HEK293 (cell line): ENCODE results near the gene NDUFA1.

Experiments used
- CTCF ChIA-PET: fragments of 350-600 bp; formaldehyde crosslinking; extraction: SDS; loops from one replicate; lab custom pipeline; 2021; ENCODE audit warnings: antibody characterized with exemption; lab: Yijun Ruan, JAX
- POLR2A ChIA-PET: fragments of 300-600 bp; formaldehyde crosslinking; extraction: SDS; loops from one replicate; lab custom pipeline; 2020; ENCODE audit warnings: antibody characterized with exemption, inconsistent platforms; lab: Yijun Ruan, JAX
- H3K27ac ChIP-seq: fragments of 200-500 bp; sonication (Bioruptor generic); 2 replicates; pipeline ENCODE4 v1.5.1; 2014; ENCODE audit warnings: low read depth, low read length, control low read depth, inconsistent platforms; ENCODE audit errors: extremely low read depth
- H3K36me3 ChIP-seq, 2 experiments: fragments of 200-500 bp in 1 of 2; sonication (Bioruptor generic) in 1 of 2; 1 replicate in 1 of 2; 2 replicates in 1 of 2; pipeline ENCODE4 v1.5.1; 2014 to 2017; ENCODE audit warnings: inconsistent platforms in 2 of 2, low read length in 2 of 2; ENCODE audit not compliant: control insufficient read depth in 2 of 2, insufficient read depth in 1 of 2
- H3K4me1 ChIP-seq: fragments of 200-500 bp; sonication (Bioruptor generic); 2 replicates; pipeline ENCODE4 v1.5.1; 2014; ENCODE audit warnings: mild to moderate bottlenecking, low read length, inconsistent platforms; ENCODE audit not compliant: control insufficient read depth, insufficient read depth
- H3K4me3 ChIP-seq: 2 replicates; pipeline ENCODE4 v1.5.1; 2011; ENCODE audit warnings: low read depth, mild to moderate bottlenecking, control low read depth, low read length, moderate library complexity
- H3K9me3 ChIP-seq: fragments of 200-500 bp; sonication (Bioruptor generic); 2 replicates; pipeline ENCODE4 v1.5.1; 2014; ENCODE audit warnings: low read depth, low read length, inconsistent platforms; ENCODE audit not compliant: control insufficient read depth, insufficient read depth
- BCL11B ChIP-seq: fragments of 450-650 bp; formaldehyde crosslinking; IDR thresholded peaks from 2 replicates; pipeline ENCODE4 v1.5.1; 2016; ENCODE audit warnings: low read depth, missing biosample characterization, missing genetic modification characterization
- GLI2 ChIP-seq: fragments of 450-650 bp; formaldehyde crosslinking; IDR thresholded peaks from 2 replicates; pipeline ENCODE4; 2017; ENCODE audit warnings: missing biosample characterization, missing genetic modification characterization, low read depth, borderline replicate concordance
- IKZF3 ChIP-seq: fragments of 450-650 bp; IDR thresholded peaks from 2 replicates; pipeline ENCODE4 v1.5.0; 2018; ENCODE audit warnings: missing biosample characterization, mild to moderate bottlenecking, missing genetic modification characterization, moderate library complexity
- MEIS1 ChIP-seq: sonication (generic); formaldehyde crosslinking; IDR thresholded peaks from 2 replicates; pipeline ENCODE4 v1.8.1; 2022; ENCODE audit warnings: missing genetic modification reagents, mild to moderate bottlenecking, borderline replicate concordance
- PRDM10 ChIP-seq: fragments of 450-650 bp; formaldehyde crosslinking; IDR thresholded peaks from 2 replicates; pipeline ENCODE4 v1.5.1; 2016; ENCODE audit warnings: missing biosample characterization, missing genetic modification characterization
- ZBTB17 ChIP-seq: fragments of 450-650 bp; formaldehyde crosslinking; IDR thresholded peaks from 2 replicates; pipeline ENCODE4 v1.5.1; 2016; ENCODE audit warnings: missing biosample characterization, missing genetic modification characterization
- ZBTB48 ChIP-seq: fragments of 450-650 bp; formaldehyde crosslinking; IDR thresholded peaks from 2 replicates; pipeline ENCODE4 v1.5.1; 2016; ENCODE audit warnings: missing biosample characterization, missing genetic modification characterization
- ZNF221 ChIP-seq: fragments of 450-650 bp; formaldehyde crosslinking; IDR thresholded peaks from 2 replicates; pipeline ENCODE4 v1.5.1; 2017; ENCODE audit warnings: missing biosample characterization, missing genetic modification characterization, borderline replicate concordance
- ZNF324 ChIP-seq: fragments of 450-650 bp; formaldehyde crosslinking; IDR thresholded peaks from 2 replicates; pipeline ENCODE4 v1.5.1; 2016; ENCODE audit warnings: missing biosample characterization, missing genetic modification characterization
- ZNF335 ChIP-seq: fragments of 450-650 bp; formaldehyde crosslinking; conservative IDR thresholded peaks from 2 replicates; pipeline ENCODE4 v1.5.1; 2016; ENCODE audit warnings: missing biosample characterization, missing genetic modification characterization
- ZNF341 ChIP-seq: fragments of 450-650 bp; formaldehyde crosslinking; IDR thresholded peaks from 2 replicates; pipeline ENCODE4; 2016; ENCODE audit warnings: low read depth, missing biosample characterization, missing genetic modification characterization
- ZNF449 ChIP-seq: fragments of 450-650 bp; formaldehyde crosslinking; IDR thresholded peaks from 2 replicates; pipeline ENCODE4 v1.5.1; 2017; ENCODE audit warnings: missing biosample characterization, mild to moderate bottlenecking, missing genetic modification characterization, moderate library complexity
- ZNF501 ChIP-seq: fragments of 450-650 bp; formaldehyde crosslinking; IDR thresholded peaks from 2 replicates; pipeline ENCODE4 v1.5.1; 2016; ENCODE audit warnings: missing biosample characterization, missing genetic modification characterization
- ZNF514 ChIP-seq: fragments of 450-650 bp; formaldehyde crosslinking; IDR thresholded peaks from 2 replicates; pipeline ENCODE4 v1.5.1; 2016; ENCODE audit warnings: missing biosample characterization, missing genetic modification characterization
- ZNF585B ChIP-seq: fragments of 450-650 bp; formaldehyde crosslinking; IDR thresholded peaks from 2 replicates; pipeline ENCODE4 v1.5.1; 2016; ENCODE audit warnings: missing biosample characterization, missing genetic modification characterization
- ZNF600 ChIP-seq: fragments of 450-650 bp; formaldehyde crosslinking; IDR thresholded peaks from 2 replicates; pipeline ENCODE4 v1.5.1; 2016; ENCODE audit warnings: missing biosample characterization, missing genetic modification characterization
- ZNF623 ChIP-seq: fragments of 450-650 bp; formaldehyde crosslinking; IDR thresholded peaks from 2 replicates; pipeline ENCODE4 v1.5.1; 2016; ENCODE audit warnings: missing biosample characterization, missing genetic modification characterization
- ZNF660 ChIP-seq: fragments of 450-650 bp; IDR thresholded peaks from 2 replicates; pipeline ENCODE4 v1.5.1; 2018; ENCODE audit warnings: missing biosample characterization, mild to moderate bottlenecking, missing genetic modification characterization
- ZNF677 ChIP-seq: fragments of 450-650 bp; IDR thresholded peaks from 2 replicates; pipeline ENCODE4 v1.5.0; 2018; ENCODE audit warnings: missing biosample characterization, mild to moderate bottlenecking, missing genetic modification characterization, moderate library complexity
- ZNF768 ChIP-seq: fragments of 450-650 bp; formaldehyde crosslinking; IDR thresholded peaks from 2 replicates; pipeline ENCODE4 v1.5.1; 2018; ENCODE audit warnings: missing biosample characterization, mild to moderate bottlenecking, missing genetic modification characterization
- ZSCAN5A ChIP-seq: fragments of 450-650 bp; formaldehyde crosslinking; IDR thresholded peaks from 2 replicates; pipeline ENCODE4 v1.5.1; 2016; ENCODE audit warnings: missing biosample characterization, missing genetic modification characterization
- ZXDB ChIP-seq: fragments of 450-650 bp; formaldehyde crosslinking; IDR thresholded peaks from 2 replicates; pipeline ENCODE4 v1.5.1; 2016; ENCODE audit warnings: missing biosample characterization, missing genetic modification characterization
- TF ChIP-seq, protein P1 (sequence below): fragments of 450-650 bp; formaldehyde crosslinking; IDR thresholded peaks from 2 replicates; pipeline ENCODE4 v1.5.1; 2017; ENCODE audit warnings: missing biosample characterization, missing genetic modification characterization

Gene NDUFA1

GRCh38 chrX:119853444-119853843, 18.2 kb upstream of the NDUFA1 start:
- CTCF ChIA-PET, result interaction anchor here (1.0 kb wide), 1 partner anchor 27 kb away, joined by 4 read pairs; no protein-coding TSS in a partner anchor
- H3K27ac ChIP-seq, result no peak overlapping the region
- H3K4me3 ChIP-seq, result peak overlapping the region; percentile 10; the same call in 1 of the 2 replicates
- H3K4me1 ChIP-seq, result no peaks in the 10 kb centered on the region
- peaks cover 24% of the 10 kb centered on the region in 2 experiments for H3K36me3 ChIP-seq
- TF ChIP-seq ZNF501 (tag by site-specific recombination) (no peak), MEIS1 (no peak), ZBTB17 (0 out of 2 replicates have a peak, but pooled peaks have one; percentile 1)
- TF ChIP-seq, protein P1, sequence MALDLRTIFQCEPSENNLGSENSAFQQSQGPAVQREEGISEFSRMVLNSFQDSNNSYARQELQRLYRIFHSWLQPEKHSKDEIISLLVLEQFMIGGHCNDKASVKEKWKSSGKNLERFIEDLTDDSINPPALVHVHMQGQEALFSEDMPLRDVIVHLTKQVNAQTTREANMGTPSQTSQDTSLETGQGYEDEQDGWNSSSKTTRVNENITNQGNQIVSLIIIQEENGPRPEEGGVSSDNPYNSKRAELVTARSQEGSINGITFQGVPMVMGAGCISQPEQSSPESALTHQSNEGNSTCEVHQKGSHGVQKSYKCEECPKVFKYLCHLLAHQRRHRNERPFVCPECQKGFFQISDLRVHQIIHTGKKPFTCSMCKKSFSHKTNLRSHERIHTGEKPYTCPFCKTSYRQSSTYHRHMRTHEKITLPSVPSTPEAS, result no peak
- TF ChIP-seq, all 188 proteins: peak for 1
- H3K9me3 ChIP-seq, result no peaks in the 10 kb centered on the region
- POLR2A ChIA-PET, result interaction anchor here (0.6 to 1.8 kb wide), 21 partner anchors 8 to 288 kb away, joined by 3 to 54 read pairs (median 4); partner anchors contain the start of genes NDUFA1, RNF113A, RPL39 and SOWAHD

- ChIA-PET CTCF (interaction anchor here (0.6 to 3.0 kb wide), 7 partner anchors 10 to 172 kb away, joined by 3 to 9 read pairs (median 4); no protein-coding TSS in a partner anchor), POLR2A (interaction anchor here (0.8 to 2.9 kb wide), 7 partner anchors 10 to 265 kb away, joined by 3 to 33 read pairs (median 6); partner anchors contain the start of genes RPL39 and UPF3B)
- Histone ChIP-seq H3K27ac (peak overlapping the region; percentile 90), H3K4me1 (no peaks in the 10 kb centered on the region), H3K36me3 (peaks cover 3 to 6% of the 10 kb centered on the region in 2 experiments), H3K4me3 (peak overlapping the region; percentile 59), H3K9me3 (no peaks in the 10 kb centered on the region)
- TF ChIP-seq ZNF585B, result no peak
- peak; percentile 68; the same call in 1 of the 2 replicates for TF ChIP-seq PRDM10 (tag by site-specific recombination)
- peak; percentile 81; the same call in 1 of the 2 replicates for TF ChIP-seq ZNF660
- no peak for TF ChIP-seq ZNF677 (tag by site-specific recombination)
- no peak for TF ChIP-seq ZSCAN5A (tag by site-specific recombination)
- TF ChIP-seq ZNF623, result no peak
- no peak for TF ChIP-seq ZNF514
- peak; percentile 43; the same call in 1 of the 2 replicates for TF ChIP-seq ZNF600 (tag by site-specific recombination)
- TF ChIP-seq ZNF221 (tag by site-specific recombination), result no peak
- no peak for TF ChIP-seq ZNF768 (tag by site-specific recombination)
- no peak for TF ChIP-seq GLI2 (tag by site-specific recombination)
- peak; percentile 55 for TF ChIP-seq ZNF335
- TF ChIP-seq ZNF449 (tag by site-specific recombination), result no peak
- TF ChIP-seq BCL11B (tag by site-specific recombination), result no peak
- TF ChIP-seq ZNF341 (tag by site-specific recombination), result peak; percentile 78
- TF ChIP-seq ZNF324 (tag by site-specific recombination), result no peak
- no peak for TF ChIP-seq ZXDB (tag by site-specific recombination)
- TF ChIP-seq IKZF3, result no peak
- TF ChIP-seq ZBTB48, result no peak
Observed at GRCh38 chrX:119870626-119871131, 953 bp upstream of the NDUFA1 start.
